Measurements from ENCODE around the gene VPS13D.

GRCh38 chr1:12296016-12296415, 66.2 kb downstream of the VPS13D start:
- TF ChIP-seq CTCF (IDR thresholded peaks at IDR 0.05; ENCODE audit: borderline replicate concordance, extremely low read depth, low read length, poor library complexity, severe bottlenecking) (no peak), EZH2 (IDR thresholded peaks at IDR 0.05; ENCODE audit: borderline replicate concordance, low read depth, low read length, severe bottlenecking) (no peak)
